HepG2 (cell line): ENCODE measurements around the gene GPN2. TPM values are rescaled to one million over a fixed set of nuclear protein-coding genes. Genes with fewer than 3 reads are reported as not detected.

Source experiments
- AKAP8 ChIP-seq: sonication (generic); formaldehyde crosslinking; IDR thresholded peaks from 2 replicates; pipeline ENCODE4 v1.5.1; 2020; ENCODE audit warnings: mild to moderate bottlenecking, missing genetic modification reagents
- BRCA1 ChIP-seq: sonication (generic); formaldehyde crosslinking; IDR thresholded peaks from 2 replicates; pipeline ENCODE4 v1.4.0; 2020; ENCODE audit warnings: missing genetic modification reagents
- FOXJ3 ChIP-seq: sonication (generic); formaldehyde crosslinking; IDR thresholded peaks from 2 replicates; pipeline ENCODE4 v1.4.0; 2020; ENCODE audit warnings: missing genetic modification reagents, mild to moderate bottlenecking, borderline replicate concordance
- MTA1 ChIP-seq: sonication (generic); formaldehyde crosslinking; IDR thresholded peaks from 2 replicates; pipeline ENCODE4 v1.4.0; 2020; ENCODE audit warnings: missing genetic modification reagents, mild to moderate bottlenecking, borderline replicate concordance
- ZBTB7A ChIP-seq: sonication (generic); formaldehyde crosslinking; IDR thresholded peaks from 2 replicates; pipeline ENCODE4 v1.8.0; 2022; ENCODE audit warnings: mild to moderate bottlenecking, missing genetic modification reagents
- ZIK1 ChIP-seq: sonication (generic); formaldehyde crosslinking; IDR thresholded peaks from 2 replicates; pipeline ENCODE4 v1.5.0; 2020; ENCODE audit warnings: mild to moderate bottlenecking, low read depth, missing genetic modification reagents, borderline replicate concordance
- polyA plus RNA-seq, 8 experiments: library from polyadenylated mRNA; depleted of rRNA in 3 of 8; stranded (reverse) in 7 of 8; unstranded in 1 of 8; fragments of >200 nt; fragmentation: Illumina TruSeq in 4 of 8; extraction: Trizol in 4 of 8; gene quantifications; 2 replicates each; pipeline versions ENCODE4 v1.2.1 to v1.2.3, GENCODE V29; 2011 to 2016; ENCODE audit warnings: low read depth in 4 of 8, missing spikeins in 1 of 8, mixed read lengths in 1 of 8; ENCODE audit not compliant: insufficient read depth in 1 of 8
- total RNA-seq, 5 experiments: library from RNA; depleted of rRNA; stranded (reverse); fragments of >200 nt; fragmentation: Illumina TruSeq; extraction: Trizol; gene quantifications; 2 replicates each; pipeline ENCODE4 v1.2.3, GENCODE V29; 2016; ENCODE audit warnings: low read depth in 1 of 5
- TF ChIP-seq, protein P1 (sequence below): sonication (generic); formaldehyde crosslinking; IDR thresholded peaks from 2 replicates; pipeline ENCODE4 v1.4.0; 2020; ENCODE audit warnings: missing genetic modification reagents
- TF ChIP-seq, protein P2 (sequence below): sonication (generic); formaldehyde crosslinking; conservative IDR thresholded peaks from 2 replicates; pipeline ENCODE4 v1.8.0; 2022; ENCODE audit warnings: missing genetic modification reagents
- TF ChIP-seq, protein P3 (sequence below): sonication (generic); formaldehyde crosslinking; IDR thresholded peaks from 2 replicates; pipeline ENCODE4 v1.8.1; 2023; ENCODE audit warnings: mild to moderate bottlenecking, missing genetic modification reagents
- TF ChIP-seq, protein P4 (sequence below): sonication (generic); formaldehyde crosslinking; conservative IDR thresholded peaks from 2 replicates; pipeline ENCODE4 v1.5.0; 2020; ENCODE audit warnings: missing genetic modification reagents
- TF ChIP-seq, protein P5 (sequence below): sonication (generic); formaldehyde crosslinking; IDR thresholded peaks from 2 replicates; pipeline ENCODE4 v1.4.0; 2020; ENCODE audit warnings: missing genetic modification reagents, borderline replicate concordance
- TF ChIP-seq, protein P6 (sequence below): sonication (generic); formaldehyde crosslinking; IDR thresholded peaks from 2 replicates; pipeline ENCODE4 v1.5.0; 2020; ENCODE audit warnings: mild to moderate bottlenecking, missing genetic modification reagents, borderline replicate concordance

The GPN2 gene
- total and polyA plus RNA-seq, 2 of the 13 experiments (the other 11 are each of a cell fraction or from before 2014, with no cell fraction given) = 19.3 to 38.9 TPM

DNA sequence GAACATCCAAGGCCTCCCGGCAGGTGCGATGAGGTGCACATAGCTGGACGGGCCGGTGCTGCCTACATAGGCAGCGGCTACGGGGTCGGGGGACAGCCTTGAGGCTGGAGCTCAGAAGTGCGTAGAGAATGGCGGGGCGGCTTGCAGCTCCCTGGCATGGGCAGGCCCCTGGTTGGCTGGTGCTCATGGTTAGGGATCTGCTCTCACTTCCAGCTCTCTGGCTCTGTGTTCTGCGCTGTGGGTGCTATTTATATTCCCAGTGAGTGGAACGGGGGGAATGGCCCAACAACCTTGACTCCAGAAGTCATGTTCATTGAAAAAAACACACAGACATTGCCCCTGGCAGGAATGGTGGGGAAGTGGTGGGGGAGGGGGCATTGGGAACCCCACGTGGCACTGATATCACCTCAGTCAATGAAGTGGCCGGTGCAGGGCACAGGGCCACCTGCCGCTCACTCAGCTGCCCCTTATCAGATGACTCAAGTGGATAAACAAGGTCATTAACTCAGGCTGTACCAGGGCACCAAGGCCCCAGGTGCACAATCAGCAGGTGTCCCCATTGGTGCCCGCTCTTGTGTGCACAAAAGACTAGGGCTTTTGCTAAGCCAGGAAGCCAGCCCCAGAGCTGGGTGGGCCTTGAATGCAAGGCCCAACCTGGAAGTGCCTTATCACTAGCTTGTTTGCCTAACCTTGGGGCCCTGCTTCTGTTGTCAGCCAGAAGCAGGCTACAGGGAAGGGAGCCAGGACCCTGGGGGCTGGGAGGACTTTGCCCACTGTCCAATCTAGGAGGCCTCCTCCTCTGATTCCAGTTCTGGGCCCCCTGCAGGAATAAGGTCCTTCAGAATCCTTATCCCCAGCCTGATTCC lies 23.9 kb upstream of the GPN2 start, which contains the start of gene NR0B2 (continued):
- TF ChIP-seq, protein P1, sequence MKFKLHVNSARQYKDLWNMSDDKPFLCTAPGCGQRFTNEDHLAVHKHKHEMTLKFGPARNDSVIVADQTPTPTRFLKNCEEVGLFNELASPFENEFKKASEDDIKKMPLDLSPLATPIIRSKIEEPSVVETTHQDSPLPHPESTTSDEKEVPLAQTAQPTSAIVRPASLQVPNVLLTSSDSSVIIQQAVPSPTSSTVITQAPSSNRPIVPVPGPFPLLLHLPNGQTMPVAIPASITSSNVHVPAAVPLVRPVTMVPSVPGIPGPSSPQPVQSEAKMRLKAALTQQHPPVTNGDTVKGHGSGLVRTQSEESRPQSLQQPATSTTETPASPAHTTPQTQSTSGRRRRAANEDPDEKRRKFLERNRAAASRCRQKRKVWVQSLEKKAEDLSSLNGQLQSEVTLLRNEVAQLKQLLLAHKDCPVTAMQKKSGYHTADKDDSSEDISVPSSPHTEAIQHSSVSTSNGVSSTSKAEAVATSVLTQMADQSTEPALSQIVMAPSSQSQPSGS (CRISPR knock-in tag) = peak; percentile 92
- TF ChIP-seq, protein P2, sequence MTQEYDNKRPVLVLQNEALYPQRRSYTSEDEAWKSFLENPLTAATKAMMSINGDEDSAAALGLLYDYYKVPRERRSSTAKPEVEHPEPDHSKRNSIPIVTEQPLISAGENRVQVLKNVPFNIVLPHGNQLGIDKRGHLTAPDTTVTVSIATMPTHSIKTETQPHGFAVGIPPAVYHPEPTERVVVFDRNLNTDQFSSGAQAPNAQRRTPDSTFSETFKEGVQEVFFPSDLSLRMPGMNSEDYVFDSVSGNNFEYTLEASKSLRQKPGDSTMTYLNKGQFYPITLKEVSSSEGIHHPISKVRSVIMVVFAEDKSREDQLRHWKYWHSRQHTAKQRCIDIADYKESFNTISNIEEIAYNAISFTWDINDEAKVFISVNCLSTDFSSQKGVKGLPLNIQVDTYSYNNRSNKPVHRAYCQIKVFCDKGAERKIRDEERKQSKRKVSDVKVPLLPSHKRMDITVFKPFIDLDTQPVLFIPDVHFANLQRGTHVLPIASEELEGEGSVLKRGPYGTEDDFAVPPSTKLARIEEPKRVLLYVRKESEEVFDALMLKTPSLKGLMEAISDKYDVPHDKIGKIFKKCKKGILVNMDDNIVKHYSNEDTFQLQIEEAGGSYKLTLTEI (CRISPR knock-in tag) = no peak
- TF ChIP-seq, protein P3, sequence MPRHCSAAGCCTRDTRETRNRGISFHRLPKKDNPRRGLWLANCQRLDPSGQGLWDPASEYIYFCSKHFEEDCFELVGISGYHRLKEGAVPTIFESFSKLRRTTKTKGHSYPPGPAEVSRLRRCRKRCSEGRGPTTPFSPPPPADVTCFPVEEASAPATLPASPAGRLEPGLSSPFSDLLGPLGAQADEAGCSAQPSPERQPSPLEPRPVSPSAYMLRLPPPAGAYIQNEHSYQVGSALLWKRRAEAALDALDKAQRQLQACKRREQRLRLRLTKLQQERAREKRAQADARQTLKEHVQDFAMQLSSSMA (CRISPR knock-in tag) = no peak; the same call in 1 of the 2 replicates
- no peak; the same call in 1 of the 2 replicates for TF ChIP-seq BRCA1
- peak; percentile 99 for TF ChIP-seq MTA1 (CRISPR knock-in tag)
- TF ChIP-seq, protein P4, sequence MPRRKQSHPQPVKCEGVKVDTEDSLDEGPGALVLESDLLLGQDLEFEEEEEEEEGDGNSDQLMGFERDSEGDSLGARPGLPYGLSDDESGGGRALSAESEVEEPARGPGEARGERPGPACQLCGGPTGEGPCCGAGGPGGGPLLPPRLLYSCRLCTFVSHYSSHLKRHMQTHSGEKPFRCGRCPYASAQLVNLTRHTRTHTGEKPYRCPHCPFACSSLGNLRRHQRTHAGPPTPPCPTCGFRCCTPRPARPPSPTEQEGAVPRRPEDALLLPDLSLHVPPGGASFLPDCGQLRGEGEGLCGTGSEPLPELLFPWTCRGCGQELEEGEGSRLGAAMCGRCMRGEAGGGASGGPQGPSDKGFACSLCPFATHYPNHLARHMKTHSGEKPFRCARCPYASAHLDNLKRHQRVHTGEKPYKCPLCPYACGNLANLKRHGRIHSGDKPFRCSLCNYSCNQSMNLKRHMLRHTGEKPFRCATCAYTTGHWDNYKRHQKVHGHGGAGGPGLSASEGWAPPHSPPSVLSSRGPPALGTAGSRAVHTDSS (CRISPR knock-in tag) = no peak
- peak; percentile 98 for TF ChIP-seq ZBTB7A
- TF ChIP-seq, protein P5, sequence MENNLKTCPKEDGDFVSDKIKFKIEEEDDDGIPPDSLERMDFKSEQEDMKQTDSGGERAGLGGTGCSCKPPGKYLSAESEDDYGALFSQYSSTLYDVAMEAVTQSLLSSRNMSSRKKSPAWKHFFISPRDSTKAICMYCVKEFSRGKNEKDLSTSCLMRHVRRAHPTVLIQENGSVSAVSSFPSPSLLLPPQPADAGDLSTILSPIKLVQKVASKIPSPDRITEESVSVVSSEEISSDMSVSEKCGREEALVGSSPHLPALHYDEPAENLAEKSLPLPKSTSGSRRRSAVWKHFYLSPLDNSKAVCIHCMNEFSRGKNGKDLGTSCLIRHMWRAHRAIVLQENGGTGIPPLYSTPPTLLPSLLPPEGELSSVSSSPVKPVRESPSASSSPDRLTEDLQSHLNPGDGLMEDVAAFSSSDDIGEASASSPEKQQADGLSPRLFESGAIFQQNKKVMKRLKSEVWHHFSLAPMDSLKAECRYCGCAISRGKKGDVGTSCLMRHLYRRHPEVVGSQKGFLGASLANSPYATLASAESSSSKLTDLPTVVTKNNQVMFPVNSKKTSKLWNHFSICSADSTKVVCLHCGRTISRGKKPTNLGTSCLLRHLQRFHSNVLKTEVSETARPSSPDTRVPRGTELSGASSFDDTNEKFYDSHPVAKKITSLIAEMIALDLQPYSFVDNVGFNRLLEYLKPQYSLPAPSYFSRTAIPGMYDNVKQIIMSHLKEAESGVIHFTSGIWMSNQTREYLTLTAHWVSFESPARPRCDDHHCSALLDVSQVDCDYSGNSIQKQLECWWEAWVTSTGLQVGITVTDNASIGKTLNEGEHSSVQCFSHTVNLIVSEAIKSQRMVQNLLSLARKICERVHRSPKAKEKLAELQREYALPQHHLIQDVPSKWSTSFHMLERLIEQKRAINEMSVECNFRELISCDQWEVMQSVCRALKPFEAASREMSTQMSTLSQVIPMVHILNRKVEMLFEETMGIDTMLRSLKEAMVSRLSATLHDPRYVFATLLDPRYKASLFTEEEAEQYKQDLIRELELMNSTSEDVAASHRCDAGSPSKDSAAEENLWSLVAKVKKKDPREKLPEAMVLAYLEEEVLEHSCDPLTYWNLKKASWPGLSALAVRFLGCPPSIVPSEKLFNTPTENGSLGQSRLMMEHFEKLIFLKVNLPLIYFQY = peak; percentile 88
- TF ChIP-seq FOXJ3 (CRISPR knock-in tag) = peak; percentile 98; the same call in 1 of the 2 replicates
- peak; percentile 75; the same call in 1 of the 2 replicates for TF ChIP-seq ZIK1 (CRISPR knock-in tag)
- TF ChIP-seq, protein P6, sequence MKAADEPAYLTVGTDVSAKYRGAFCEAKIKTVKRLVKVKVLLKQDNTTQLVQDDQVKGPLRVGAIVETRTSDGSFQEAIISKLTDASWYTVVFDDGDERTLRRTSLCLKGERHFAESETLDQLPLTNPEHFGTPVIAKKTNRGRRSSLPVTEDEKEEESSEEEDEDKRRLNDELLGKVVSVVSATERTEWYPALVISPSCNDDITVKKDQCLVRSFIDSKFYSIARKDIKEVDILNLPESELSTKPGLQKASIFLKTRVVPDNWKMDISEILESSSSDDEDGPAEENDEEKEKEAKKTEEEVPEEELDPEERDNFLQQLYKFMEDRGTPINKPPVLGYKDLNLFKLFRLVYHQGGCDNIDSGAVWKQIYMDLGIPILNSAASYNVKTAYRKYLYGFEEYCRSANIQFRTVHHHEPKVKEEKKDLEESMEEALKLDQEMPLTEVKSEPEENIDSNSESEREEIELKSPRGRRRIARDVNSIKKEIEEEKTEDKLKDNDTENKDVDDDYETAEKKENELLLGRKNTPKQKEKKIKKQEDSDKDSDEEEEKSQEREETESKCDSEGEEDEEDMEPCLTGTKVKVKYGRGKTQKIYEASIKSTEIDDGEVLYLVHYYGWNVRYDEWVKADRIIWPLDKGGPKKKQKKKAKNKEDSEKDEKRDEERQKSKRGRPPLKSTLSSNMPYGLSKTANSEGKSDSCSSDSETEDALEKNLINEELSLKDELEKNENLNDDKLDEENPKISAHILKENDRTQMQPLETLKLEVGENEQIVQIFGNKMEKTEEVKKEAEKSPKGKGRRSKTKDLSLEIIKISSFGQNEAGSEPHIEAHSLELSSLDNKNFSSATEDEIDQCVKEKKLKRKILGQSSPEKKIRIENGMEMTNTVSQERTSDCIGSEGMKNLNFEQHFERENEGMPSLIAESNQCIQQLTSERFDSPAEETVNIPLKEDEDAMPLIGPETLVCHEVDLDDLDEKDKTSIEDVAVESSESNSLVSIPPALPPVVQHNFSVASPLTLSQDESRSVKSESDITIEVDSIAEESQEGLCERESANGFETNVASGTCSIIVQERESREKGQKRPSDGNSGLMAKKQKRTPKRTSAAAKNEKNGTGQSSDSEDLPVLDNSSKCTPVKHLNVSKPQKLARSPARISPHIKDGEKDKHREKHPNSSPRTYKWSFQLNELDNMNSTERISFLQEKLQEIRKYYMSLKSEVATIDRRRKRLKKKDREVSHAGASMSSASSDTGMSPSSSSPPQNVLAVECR (CRISPR knock-in tag) = peak; percentile 96
- TF ChIP-seq AKAP8 (CRISPR knock-in tag) = peak; percentile 72; the same call in 1 of the 2 replicates
